DND-41 (cell line): ENCODE data around the gene PRRC2B.

ENCODE experiments used
- ATAC-seq: fragments of 200-7000 bp; cut with Tn5 transposase; 3 replicates; pipeline ENCODE4 v1.9.1; 2021; ENCODE audit warnings: low read depth; ENCODE audit not compliant: insufficient read depth
- DNase-seq: peaks from one replicate; pipeline ENCODE4 v3.0.0-alpha.2; 2020
- H2AFZ ChIP-seq: 2 replicates; pipeline ENCODE4 v1.6.0; 2012; ENCODE audit warnings: low read depth, low read length
- H3K27ac ChIP-seq: 2 replicates; pipeline ENCODE4 v1.5.1; 2012; ENCODE audit warnings: low read length, inconsistent platforms
- H3K27me3 ChIP-seq: fragments of 200-600 bp; sonication (generic); 2 replicates; pipeline ENCODE4 v1.6.0; 2012; ENCODE audit warnings: low read length, mild to moderate bottlenecking, inconsistent platforms; ENCODE audit not compliant: insufficient read depth, poor library complexity
- H3K36me3 ChIP-seq: 2 replicates; pipeline ENCODE4 v1.5.1; 2012; ENCODE audit warnings: low read length, inconsistent platforms; ENCODE audit not compliant: insufficient read depth
- H3K4me1 ChIP-seq: 2 replicates; pipeline ENCODE4 v1.5.1; 2012; ENCODE audit warnings: mild to moderate bottlenecking, low read length; ENCODE audit not compliant: insufficient read depth
- H3K4me2 ChIP-seq: 2 replicates; pipeline ENCODE4 v1.6.0; 2012; ENCODE audit warnings: mild to moderate bottlenecking, moderate library complexity, low read length, inconsistent platforms; ENCODE audit not compliant: insufficient read depth
- H3K4me3 ChIP-seq, 2 experiments: fragments of 200-600 bp in 1 of 2; shearing (Covaris generic) in 1 of 2; 2 replicates each; pipeline ENCODE4 v1.5.1; 2012 to 2016; ENCODE audit warnings: inconsistent platforms in 2 of 2, low read length in 2 of 2, mild to moderate bottlenecking in 2 of 2, low read depth in 1 of 2, moderate library complexity in 1 of 2
- H3K79me2 ChIP-seq: 2 replicates; pipeline ENCODE4 v1.6.0; 2012; ENCODE audit warnings: low read length, inconsistent platforms; ENCODE audit not compliant: insufficient read depth
- H3K9ac ChIP-seq: 2 replicates; pipeline ENCODE4 v1.6.0; 2012; ENCODE audit warnings: low read depth, mild to moderate bottlenecking, inconsistent platforms, low read length, moderate library complexity
- H3K9me3 ChIP-seq: 2 replicates; pipeline ENCODE4 v1.5.1; 2012; ENCODE audit warnings: low read length, moderate library complexity, mild to moderate bottlenecking, inconsistent platforms; ENCODE audit not compliant: insufficient read depth, severe bottlenecking
- H4K20me1 ChIP-seq: 2 replicates; pipeline ENCODE4 v1.6.0; 2012; ENCODE audit warnings: low read length; ENCODE audit not compliant: insufficient read depth
- CTCF ChIP-seq: IDR thresholded peaks from 2 replicates; pipeline ENCODE4 v1.5.1; 2012; ENCODE audit warnings: borderline replicate concordance, low read length, moderate library complexity, mild to moderate bottlenecking; ENCODE audit not compliant: poor library complexity, severe bottlenecking; ENCODE audit errors: extremely low read depth
- EZH2 ChIP-seq: IDR thresholded peaks from 3 replicates; pipeline ENCODE4 v1.6.1; 2012; ENCODE audit warnings: borderline replicate concordance, low read depth, mild to moderate bottlenecking, moderate library complexity, low read length, inconsistent platforms; ENCODE audit not compliant: severe bottlenecking

Gene PRRC2B

GRCh38 chr9:131399972-131400371 lies 6.1 kb downstream of the PRRC2B start:
- Histone ChIP-seq H2AFZ (no peak overlapping the region), H3K4me2 (peak overlapping the region; percentile 20; the same call in 1 of the 2 replicates), H3K4me3 (no peak overlapping the region), H3K9ac (no peak overlapping the region), H3K27me3 (no peaks in the 10 kb centered on the region), H3K4me1 (peaks cover 49% of the 10 kb centered on the region), H4K20me1 (peaks cover 91% of the 10 kb centered on the region), H3K27ac (no peak overlapping the region), H3K36me3 (peaks cover 38% of the 10 kb centered on the region), H3K9me3 (no peaks in the 10 kb centered on the region), H3K79me2 (peaks cover 98% of the 10 kb centered on the region)
- TF ChIP-seq EZH2 (no peak), CTCF (no peak)
- DNase-seq (no peak), ATAC-seq (no peak)

GRCh38 chr9:131400627-131401026 lies 6.7 kb downstream of the PRRC2B start:
- Histone ChIP-seq H3K9me3 (no peaks in the 10 kb centered on the region), H3K36me3 (peaks cover 40% of the 10 kb centered on the region), H2AFZ (no peak overlapping the region), H3K79me2 (peaks cover 98% of the 10 kb centered on the region), H3K4me2 (peak overlapping the region; percentile 22; the same call in 1 of the 2 replicates), H3K4me1 (peaks cover 42% of the 10 kb centered on the region), H3K9ac (no peak overlapping the region), H3K27me3 (no peaks in the 10 kb centered on the region), H3K27ac (no peak overlapping the region), H4K20me1 (peaks cover 92% of the 10 kb centered on the region), H3K4me3 (no peak overlapping the region)
- TF ChIP-seq EZH2 (no peak), CTCF (no peak)
- ATAC-seq (no peak), DNase-seq (no peak)

- peaks cover 33% of the 10 kb centered on the region for H3K36me3 ChIP-seq
- ATAC-seq, result no peak
- no peak overlapping the region for H3K4me2 ChIP-seq
- DNase-seq, result no peak
- H3K27me3 ChIP-seq, result no peaks in the 10 kb centered on the region
- no peak overlapping the region for H3K27ac ChIP-seq
- peaks cover 34% of the 10 kb centered on the region for H3K4me1 ChIP-seq
- no peaks in the 10 kb centered on the region for H3K9me3 ChIP-seq
- H2AFZ ChIP-seq, result no peak overlapping the region
- TF ChIP-seq EZH2, result no peak
- no peak for TF ChIP-seq CTCF
- no peak overlapping the region for H3K9ac ChIP-seq
- H4K20me1 ChIP-seq, result peaks cover 92% of the 10 kb centered on the region
- peaks cover 98% of the 10 kb centered on the region for H3K79me2 ChIP-seq
- no peak overlapping the region for H3K4me3 ChIP-seq
These were observed 8.2 kb downstream of the PRRC2B start for GRCh38 chr9:131402073-131402472.
